ENCODE data around the gene AFF2.

AFF2 gene

DNA sequence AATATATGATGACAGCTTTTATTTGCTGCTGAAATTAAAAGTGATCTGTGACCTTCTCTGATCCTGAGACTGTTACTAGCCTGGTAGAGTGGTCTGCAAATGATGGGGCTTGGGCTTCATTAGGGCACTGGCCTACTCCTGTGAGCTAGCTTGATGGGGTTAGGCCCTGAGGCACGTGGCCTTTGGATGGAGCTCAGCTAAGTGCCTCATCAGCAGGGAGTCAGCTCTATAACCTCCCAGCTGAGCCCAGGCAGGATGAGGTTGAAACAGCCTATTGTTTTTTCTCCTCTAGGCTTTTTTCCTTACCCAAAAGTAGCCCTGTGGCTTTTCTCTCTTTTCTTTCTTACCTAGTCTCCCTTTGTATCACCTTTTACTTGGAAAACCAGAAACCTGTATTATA, 92.2 kb downstream of the AFF2 start:
- DNase-seq = no peak

DNA sequence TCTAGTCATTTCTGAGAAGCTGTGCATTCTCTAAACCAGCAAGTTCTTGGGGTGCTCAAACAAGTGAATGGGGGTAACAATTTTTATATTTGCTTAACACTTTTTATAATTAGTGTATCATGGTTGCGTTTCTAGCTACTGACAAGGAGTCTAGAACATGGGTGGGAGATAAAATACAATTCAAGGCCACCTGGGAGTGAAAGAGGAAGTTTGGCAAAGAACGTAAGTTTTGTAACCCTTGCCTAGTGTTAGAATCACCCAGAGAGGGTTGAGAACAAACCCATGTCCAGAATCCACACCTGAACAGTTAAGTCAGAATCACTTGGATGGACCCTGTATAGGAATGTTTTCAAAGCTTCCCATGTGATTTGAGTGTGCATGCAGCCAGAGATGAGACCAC, 92.7 kb downstream of the AFF2 start:
- no peak for DNase-seq

DNA sequence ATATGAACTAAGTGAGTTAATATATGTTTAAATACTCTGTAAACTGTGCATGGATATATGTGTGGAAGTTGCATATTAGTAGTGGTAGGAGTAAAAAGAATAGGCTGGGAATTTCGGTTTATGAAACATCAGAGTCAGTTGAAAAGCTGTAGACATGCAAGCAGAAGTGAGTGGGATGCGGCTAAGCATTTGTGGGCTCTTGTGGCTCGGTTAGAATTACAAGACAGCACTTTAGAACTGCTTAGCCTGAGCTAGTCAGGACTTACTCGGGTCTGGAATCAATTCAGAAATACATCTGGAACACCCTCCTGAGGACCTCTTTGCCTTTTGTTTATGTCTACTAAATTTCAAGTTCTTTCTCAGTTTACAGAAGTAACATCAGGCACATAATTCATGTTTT, 93.6 kb downstream of the AFF2 start:
- DNase-seq = no peak

DNA sequence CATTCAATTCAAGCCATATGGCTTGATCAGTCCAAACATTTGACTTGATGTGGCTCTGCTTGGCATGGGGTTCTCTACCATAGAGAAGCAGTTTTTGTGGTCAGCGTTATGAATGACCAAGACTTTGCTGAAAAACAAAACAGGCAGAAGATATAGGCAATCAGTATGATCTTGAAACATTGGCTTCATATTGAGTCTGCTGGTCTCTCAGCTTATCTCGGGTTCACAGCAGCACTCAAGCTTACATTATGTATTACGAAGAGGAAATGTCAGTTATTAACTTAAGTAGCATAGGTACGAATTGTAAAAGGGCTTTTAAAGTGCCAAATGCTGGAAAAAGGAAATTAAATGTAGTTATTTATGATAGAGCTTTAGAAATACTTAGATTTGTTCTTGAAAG, 99.0 kb downstream of the AFF2 start:
- no peak for DNase-seq

DNA sequence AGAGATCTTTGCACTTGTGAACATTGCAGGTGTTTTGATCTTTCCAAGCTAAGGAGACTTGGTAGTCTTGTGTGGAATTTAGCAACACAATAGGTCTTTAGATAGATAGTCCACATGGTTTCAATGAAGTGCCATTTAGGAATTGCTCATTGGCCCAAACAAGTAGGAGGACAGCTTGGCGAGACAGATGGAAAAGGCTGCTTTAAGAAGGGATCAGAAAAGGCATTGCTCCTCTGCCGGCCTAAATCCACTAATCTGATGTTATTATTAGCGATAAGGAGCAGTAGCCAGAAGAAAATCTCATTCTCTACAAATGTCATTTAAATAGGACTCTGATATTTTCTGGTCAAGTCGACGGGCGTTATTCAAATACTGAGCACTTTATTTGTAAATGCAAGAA, 99.7 kb downstream of the AFF2 start:
- DNase-seq = no peak

DNA sequence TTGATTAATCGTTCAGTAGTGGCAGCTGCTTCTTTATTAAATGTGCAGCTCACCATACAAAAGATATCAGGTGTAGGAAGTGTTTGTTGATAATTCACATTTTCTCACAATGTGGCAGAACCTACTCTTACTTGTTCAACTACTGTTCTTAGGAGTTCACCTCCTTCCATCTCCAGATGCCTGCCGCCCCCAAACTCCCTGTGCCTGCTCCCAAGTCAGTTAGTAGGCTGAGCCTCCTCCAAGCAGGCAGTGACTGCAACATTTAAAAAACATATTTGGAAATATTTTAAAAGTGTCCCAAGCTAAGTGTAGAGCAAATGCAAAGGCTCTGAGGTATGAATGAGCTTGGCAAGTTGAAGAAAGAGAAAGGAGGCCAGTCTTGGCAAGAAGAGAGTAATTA, 100.2 kb downstream of the AFF2 start:
- no peak for DNase-seq

DNA sequence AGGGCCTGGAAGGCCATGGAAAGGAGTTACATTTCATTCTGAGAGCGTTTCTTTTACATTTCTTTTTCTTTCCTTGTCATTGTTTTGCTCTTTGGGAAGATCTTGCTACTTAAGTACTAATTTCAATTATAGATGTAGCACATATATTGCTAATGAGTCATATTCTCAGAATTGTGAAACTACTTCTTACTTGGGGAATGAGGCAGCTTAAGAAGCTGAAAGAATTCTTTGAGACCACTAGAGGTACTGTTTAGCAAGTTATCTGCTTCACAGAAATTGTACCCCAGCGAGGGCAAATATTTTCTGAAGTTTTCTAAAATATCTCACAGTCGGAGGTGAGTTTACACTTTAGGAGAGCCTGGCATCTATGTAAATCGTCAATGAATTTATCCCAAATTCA, 100.6 kb downstream of the AFF2 start:
- no peak for DNase-seq

DNA sequence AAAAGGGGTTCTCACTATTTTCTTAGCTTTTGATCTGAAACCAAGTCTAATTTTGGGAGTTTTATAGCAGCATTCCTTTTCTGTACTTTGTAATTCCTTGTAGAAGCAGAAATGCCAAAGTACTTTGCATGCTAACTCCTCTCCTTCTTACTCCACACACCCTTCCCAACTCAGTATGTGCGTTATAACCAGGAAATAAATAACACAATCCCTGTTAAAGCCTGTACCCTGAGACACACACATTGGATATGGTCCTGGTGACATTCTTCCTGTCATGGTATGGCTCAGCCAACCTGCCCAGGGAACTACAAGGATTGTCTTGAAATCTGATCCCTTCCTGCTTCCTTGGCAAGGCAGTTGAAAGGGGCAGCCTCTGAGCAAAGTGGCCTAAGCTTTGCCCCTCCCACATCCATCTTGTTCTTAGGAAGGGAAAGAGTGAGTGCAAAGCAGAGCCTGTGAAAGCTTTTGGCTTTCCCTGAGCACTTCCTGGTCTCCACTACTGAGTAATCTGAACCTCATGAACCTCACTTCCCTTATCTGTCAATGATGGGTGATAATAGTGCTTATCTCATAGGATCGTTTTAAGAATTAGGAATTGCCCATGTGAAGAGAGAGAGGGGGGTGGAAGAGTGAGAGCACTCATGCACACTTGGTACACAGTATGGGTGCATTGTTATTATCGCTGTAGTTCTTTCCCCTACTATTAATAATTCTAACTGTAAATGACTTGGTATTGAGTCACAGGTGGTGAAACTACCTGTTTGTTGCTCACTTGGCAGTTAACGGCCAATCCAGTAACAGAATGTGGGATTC, 109.3 kb downstream of the AFF2 start:
- no peak for DNase-seq

DNA sequence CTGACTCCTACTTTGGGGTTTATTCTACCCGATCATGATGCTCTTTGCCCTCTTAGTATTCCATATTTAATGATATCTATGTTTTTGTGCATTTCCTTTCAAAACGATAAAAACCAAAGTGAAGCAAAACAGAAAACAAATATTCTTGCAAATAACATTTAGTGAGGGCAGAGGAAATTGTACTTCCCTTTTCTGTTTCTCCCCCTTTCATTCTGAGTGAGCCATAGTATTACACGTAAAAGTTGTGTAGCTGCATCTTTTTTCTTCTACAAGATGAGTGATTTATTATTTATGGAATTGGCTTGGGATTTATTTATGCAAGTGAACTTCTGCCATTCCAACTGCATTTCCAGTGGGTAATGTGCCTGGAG, 109.9 kb downstream of the AFF2 start:
- no peak for DNase-seq

DNA sequence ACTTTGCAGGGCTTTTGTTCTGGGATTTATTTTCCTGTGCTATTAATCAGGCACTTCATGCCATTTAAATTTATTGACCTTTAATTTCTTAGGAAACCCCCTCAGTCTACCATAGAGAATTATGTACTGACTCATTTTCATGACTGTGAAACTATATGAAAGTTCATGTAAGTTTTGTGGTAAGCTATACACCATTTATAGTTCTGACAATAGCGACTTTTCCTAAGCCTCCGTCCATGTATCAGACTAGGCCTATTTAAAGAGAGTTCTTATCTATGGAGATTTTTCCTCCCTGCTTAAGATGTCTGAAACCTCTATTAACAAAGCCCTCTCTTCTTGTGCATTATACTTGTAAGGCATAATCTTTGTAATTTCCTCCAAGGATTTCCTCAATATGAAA, 111.6 kb downstream of the AFF2 start:
- DNase-seq = no peak

DNA sequence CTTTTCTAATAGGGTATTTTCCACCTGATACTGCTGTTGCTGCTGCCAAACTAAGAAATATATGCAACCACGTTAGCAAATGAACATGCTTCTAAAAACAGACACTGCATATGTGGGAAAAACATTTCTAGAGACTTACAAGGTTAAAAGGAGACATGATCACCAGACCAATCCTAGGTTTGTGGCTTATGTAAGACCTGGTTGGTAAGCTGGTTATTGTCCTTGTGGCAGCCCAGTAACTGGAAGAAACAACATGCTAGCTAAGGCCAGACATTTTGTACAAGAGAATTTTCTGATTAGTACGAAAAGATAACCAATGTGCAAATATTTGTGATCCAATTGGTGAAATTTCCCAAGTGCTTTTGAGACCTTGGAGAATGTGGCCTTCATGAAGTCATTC, 112.0 kb downstream of the AFF2 start:
- DNase-seq = no peak

DNA sequence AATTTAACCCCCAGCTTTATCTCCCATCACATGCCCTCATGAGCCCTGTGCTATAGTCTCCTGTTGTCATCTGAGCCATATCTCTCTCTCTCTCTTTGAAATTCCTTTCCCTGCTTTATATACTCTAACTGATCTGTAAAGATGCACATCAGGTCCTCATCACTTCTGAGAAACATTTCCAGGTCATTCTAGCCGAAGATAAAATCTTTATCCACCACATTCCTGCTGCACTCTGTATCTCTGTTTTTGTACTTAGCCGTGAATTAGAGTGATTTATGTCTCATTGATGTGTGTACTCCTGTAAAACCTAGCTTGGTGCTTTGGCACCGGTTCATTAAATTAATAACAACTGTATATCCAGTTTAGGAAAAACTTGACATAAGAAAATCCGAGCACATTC, 113.2 kb downstream of the AFF2 start:
- no peak for DNase-seq

DNA sequence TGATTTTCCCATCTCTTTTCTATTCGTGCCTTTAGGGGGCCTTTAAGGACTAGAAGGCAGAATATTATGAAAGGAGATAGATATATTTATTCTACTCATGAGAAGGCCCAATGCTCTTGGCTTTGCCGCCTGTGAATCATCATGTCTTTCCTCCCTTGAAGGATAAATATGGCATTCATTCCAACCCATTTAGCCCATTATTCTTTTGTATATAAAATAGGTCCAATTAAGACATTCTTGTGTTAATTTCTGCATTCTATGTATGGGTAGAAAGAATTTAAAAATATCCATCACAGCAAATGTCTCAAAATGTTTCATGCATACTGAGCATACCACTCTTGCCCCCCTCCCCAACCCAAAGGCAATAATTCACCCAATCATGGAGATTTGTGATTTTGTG, 115.1 kb downstream of the AFF2 start:
- DNase-seq = no peak

DNA sequence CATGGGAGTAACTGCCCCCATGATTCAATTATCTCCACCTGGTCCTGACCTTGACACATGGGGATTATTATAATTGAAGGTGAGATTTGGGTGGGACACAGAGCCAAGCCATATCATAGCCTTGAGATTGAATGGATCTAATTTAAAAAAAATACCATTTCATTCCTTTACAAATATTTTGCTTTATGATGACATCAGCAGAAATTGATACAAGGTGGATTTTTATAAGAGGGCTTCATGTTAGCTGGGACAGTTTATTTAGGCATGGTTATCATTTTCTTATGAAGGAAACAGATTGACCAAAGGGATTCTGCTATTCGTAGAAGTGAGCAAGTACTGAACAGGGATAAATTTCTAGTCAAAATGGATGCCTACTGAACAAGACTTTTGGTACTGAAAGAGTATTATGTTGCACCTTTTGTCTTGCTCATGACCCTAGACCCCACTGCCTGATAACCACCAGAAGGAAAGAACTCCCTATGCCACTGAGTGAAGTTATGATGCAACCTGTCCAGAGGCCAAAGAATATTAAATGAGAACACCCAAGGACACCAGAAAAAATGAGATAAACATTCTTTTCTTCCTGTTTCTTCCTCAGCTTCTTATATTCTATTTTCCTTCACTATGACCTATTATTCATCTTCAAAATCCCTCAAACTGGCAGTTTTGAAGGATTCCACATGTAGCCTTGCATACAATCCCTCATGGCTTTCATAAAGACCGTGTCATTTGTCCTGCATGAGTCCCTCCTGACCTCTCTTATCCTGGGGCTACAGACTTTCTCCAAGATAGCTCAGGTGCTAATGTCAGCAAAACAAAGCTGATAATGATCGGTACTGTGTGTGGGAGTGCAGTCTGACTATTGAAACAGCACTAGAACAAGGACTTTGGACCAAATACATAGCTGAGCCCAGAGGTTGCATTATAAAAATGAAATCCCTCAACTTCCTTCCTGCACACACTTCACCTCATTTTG, 118.3 kb downstream of the AFF2 start:
- DNase-seq = no peak

DNA sequence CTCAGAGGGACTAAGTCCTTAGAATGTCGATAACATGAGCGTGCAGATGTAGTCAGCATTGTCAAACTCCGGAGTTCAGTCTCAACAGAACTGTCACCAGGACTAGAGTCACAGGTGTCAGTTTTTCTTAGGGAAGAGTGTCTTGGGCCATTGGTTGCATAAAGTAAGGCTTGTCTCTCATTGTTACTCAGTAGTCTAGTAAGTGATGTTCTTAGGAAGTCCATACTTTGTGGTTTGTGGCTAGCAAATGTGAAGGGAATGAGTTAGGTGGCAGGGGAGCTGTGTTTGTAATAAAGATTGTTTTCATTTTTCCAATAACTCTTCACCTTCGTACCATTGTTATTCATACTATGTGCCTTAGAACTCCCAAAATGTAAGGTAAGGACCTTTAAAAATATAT, 119.6 kb downstream of the AFF2 start:
- no peak for DNase-seq

DNA sequence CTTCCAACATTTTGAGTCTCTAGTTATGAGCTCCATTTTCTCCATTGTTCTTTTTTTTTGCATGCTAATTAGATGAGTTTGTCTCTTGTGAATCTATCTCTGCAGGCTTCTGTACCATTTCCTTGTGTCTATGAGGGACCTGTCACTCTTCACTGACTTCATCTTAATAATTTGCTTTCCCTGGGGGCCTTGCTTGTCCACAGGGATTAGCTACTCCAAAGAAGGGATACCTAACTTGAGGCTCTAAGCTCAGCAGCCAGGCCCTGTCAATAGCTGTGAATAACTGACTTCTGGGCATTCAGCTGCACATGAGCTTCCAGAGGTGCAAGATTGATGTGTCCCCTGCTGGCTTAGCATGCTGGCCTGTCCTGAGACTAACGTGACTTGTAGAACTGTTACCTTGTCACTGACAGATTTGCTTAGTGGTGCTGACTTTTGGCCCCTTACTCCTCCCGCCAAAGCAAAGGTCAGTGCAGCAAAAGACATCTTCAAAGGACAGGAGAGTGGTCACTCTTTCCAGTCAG, 124.6 kb downstream of the AFF2 start:
- DNase-seq = no peak

DNA sequence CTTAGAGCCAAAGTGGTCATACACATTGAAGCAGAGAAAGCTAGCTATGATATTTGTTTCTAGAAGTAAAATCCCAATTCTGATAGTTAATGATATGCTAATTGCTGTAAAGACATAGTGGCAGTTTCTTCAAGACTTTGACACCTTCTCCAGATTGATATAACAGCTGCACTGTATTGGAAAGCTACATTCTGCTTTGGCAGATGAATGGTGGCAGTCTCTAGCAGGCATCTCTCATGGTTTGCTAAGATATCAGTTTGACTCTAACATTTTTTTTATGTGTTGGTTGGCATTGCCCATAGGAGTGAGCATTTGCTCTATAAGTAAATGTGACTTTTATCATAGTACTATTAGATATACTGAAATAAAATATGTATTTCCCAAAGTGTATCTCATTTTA, 128.2 kb downstream of the AFF2 start:
- no peak for DNase-seq

DNA sequence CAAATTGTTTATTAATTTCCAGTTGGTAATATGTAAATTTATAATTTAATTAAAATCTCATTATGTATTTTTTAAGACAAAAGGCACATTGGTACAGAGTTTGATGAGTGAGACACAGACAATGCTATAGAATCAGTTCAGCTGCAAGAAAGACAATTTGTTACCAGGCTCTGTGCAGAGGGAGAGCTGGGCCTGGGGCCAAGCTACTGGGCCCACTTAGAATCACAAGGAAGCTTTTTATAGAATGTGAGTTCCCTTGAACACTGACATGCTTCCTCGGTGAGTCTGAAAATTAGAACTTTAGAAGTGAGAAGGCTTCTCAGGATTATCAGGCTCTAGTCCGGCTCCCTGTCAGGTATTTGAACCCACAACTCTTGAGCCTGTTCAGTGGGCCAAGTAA, 129.0 kb downstream of the AFF2 start:
- DNase-seq = no peak

DNA sequence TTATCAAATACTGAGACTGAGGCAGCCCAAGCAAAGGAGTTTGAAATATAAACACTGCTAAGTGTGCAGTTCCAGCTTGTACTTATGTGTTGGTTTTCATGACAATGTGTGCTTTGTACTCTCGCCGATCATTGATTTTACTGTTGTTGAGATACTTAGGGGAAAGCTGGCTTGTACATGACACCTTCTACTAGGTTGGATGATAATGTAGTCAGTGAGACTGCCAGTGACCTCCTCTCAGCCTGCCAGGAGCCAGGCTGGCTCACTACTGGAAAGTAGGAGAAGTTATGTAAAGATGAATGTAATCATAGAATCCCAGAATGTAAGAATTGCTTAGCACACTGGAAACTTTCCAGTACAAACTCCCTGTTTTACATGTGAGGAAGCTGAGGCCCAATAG, 132.0 kb downstream of the AFF2 start:
- no peak for DNase-seq

DNA sequence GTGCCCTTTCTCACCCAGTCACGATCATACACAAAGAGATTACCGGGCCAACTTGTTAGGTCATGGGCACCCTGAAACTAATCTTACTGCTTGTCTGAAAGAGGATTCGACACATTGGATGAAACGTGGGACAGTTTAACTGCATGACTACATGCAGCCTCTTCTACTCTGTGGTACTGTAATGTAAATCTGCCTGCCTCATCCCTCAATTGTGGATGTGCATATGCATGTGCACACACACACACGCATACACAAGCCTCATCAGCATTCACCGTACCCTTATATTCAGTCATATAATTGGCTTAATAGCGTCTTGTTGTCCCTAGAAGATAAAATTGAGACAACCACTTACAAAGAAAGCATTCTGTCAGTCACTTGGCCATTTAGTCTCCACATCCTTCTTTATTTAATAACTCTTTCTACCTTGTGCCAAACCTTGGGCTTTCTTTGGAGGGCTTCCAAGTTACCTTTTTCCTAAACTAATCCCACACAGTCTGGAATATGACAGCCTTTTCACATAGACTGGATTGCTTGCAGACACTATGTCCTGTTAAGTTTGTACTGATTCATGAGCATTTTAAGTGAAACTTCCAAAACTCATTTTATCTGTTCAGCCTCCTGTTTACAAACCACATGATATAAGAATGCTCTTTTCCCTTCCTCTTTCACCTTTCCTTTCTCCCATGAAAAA, 132.9 kb downstream of the AFF2 start:
- no peak for DNase-seq

DNA sequence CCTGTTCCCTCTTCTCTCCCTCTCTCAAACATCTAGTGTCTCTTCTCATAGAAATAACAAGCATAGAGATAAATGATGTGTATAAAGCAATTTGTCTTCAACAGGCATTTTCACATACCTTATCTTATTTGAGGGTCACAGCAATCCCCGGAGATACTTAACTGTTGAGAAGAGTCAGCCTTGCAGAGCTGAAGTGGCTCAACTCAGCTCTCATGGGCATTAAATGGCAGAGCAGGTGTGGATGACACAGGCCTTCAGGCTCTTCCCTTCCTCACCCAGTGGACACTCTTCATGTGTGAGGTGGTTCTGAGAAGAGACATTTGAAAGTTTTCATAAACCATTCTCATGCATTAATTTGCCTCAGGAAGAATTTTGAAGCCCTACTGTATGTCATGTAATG, 134.2 kb downstream of the AFF2 start:
- DNase-seq = no peak

DNA sequence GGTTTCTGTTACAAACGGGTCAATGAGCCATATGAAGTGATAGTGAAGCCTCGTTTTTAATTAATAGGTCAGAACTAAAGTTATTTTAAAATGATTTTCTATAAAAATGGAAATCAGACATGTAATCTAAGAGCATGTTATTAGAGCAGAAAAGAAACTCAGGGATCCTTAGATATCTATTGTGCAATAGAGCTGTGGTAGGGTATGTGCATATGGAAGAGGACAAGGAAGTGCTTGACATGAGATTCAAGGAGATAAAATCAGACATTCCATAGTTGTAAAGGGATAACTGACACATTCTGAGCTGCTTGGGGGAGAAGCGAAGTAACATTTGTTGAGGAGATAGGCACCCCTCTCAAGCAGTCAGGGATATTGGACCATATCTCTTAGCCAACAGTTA, 143.0 kb downstream of the AFF2 start:
- no peak for DNase-seq

DNA sequence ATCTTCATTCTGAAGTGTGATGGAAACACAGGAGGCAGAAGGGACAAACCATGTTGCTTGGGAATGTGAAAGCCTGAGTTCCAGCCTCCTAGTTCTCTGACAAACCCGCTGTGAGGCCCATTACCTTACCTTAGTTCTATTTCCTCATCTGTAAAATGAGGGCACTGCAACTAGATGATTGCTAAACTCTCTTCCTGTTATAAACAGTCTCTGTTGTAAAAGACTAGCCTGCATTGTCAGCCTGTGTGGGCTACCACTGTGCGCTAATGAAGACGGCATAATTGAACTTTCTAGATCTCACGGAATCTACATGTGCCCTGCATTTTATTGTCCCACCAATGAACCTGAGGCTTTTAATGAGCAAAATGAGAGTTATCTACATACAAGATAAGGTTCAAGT, 147.2 kb downstream of the AFF2 start:
- no peak for DNase-seq

All from NCI-H1092 (cell line).